22Rv1 (cell line): ENCODE results near the gene OLFML2A.
"Not testable (repeated sequence)": the region's sequence is repeated elsewhere in the genome, so short reads cannot be mapped to it uniquely, and the experiment has no call there.

Source experiments
- H3K27ac ChIP-seq: fragments of 450-650 bp; 2 replicates; pipeline ENCODE4 v1.5.1; 2017
- ZFX ChIP-seq: fragments of 450-650 bp; IDR thresholded peaks from 2 replicates; pipeline ENCODE4 v1.6.1; 2017; ENCODE audit warnings: antibody characterized with exemption, borderline replicate concordance
- TF ChIP-seq, protein P1 (sequence below): fragments of 450-650 bp; IDR thresholded peaks from 2 replicates; pipeline ENCODE4 v1.5.1; 2017; ENCODE audit warnings: mild to moderate bottlenecking

OLFML2A gene

DNA sequence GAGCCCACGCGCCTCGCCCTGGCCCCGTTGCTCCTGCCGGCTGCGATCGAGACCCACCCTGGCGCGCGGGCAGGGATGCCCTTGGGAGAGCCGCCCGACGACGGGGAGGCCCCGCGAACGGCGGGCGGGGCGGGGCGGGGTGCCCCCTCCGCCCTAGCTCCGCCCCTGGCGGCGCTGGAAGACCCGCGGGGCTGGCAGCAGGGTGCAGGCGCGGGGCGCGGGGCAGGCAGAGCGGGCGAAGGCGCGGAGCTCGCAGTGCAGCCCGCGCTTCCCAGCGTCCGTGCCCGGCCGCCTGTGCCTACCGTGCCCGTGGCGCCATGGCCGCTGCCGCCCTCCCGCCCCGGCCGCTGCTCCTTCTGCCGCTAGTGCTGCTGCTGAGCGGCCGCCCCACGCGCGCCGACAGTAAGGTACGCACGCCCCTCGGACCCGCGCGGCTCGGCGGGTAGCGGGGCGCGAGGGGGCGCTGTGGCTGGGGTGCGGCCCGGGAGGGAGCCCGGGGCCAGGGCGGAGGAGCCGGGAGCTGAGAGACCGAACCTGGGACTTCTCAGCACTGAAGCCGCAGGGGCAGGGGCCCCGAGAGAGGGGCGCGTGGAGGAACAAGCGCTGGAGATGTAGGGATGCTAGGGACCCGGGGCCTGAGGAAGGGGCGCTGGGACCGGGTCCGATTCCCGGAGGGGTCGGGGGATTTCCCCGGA, at the start of gene OLFML2A:
Gene OLFML2A, plus strand, starts transcription at position 180 of the 695 bp plus-strand sequence. Its CDS starts 138 bp downstream, at position 318.
- TF ChIP-seq, protein P1, sequence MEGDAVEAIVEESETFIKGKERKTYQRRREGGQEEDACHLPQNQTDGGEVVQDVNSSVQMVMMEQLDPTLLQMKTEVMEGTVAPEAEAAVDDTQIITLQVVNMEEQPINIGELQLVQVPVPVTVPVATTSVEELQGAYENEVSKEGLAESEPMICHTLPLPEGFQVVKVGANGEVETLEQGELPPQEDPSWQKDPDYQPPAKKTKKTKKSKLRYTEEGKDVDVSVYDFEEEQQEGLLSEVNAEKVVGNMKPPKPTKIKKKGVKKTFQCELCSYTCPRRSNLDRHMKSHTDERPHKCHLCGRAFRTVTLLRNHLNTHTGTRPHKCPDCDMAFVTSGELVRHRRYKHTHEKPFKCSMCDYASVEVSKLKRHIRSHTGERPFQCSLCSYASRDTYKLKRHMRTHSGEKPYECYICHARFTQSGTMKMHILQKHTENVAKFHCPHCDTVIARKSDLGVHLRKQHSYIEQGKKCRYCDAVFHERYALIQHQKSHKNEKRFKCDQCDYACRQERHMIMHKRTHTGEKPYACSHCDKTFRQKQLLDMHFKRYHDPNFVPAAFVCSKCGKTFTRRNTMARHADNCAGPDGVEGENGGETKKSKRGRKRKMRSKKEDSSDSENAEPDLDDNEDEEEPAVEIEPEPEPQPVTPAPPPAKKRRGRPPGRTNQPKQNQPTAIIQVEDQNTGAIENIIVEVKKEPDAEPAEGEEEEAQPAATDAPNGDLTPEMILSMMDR: peak; percentile 61
- no peak for TF ChIP-seq ZFX
- H3K27ac ChIP-seq: no peak within 1 kb of the TSS

DNA sequence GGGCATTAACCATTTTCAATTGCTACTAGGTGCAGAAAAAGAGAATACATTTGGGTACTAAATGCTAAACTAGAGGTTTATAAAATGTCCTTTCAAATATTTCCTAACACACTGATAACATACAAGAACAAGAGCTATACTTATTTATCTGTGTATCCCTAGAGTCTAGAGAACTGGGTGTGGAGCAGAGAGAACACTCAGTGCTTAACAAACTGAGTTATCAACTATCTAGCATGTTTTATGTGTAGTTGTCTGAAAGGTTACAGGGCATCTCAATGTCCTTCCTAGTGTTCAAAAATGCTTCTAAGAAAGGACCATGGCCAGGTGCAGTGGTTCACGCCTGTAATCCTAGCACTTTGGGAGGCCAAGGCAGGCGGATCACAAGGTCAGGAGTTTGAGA, 46.2 kb upstream of the OLFML2A start:
- no peak overlapping the region for H3K27ac ChIP-seq
- TF ChIP-seq, protein P1: no peak
- no peak for TF ChIP-seq ZFX

DNA sequence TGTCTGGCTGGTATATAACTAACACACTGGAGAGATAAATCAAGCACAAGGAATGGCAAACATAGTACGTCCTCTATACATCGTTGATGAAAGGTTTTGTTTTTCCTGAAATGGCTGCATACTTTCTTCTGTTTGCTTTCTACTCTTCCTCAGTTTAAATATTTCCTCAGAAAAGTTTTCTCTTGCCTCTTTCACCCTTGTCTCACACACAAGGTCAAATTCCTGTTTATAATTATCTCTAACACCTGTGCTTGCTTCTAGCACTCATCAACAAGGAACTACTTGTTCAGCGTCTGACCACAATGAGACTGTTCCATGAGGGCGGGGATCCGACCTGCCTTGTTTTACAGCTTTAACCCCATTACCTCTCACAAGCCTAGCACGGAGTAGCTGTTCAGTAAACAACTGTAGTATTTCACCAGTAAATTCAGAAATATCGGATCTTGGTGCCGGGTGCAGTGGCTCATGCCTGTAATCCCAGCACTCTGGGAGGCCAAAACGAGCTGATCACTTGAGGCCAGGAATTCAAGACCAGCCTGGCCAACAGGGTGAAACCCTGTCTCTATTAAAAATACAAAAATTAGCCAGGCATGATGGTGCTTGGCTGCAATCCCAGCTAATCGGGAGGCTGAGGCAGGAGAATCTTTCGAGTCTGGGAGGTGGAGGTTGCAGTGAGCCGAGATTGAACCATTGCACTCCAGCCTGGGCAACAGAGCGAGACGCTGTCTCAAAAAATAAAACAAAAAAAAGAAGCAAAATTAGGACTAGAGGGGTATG, 42.8 kb upstream of the OLFML2A start:
- no peak overlapping the region for H3K27ac ChIP-seq
- TF ChIP-seq, protein P1: no peak
- no peak for TF ChIP-seq ZFX

DNA sequence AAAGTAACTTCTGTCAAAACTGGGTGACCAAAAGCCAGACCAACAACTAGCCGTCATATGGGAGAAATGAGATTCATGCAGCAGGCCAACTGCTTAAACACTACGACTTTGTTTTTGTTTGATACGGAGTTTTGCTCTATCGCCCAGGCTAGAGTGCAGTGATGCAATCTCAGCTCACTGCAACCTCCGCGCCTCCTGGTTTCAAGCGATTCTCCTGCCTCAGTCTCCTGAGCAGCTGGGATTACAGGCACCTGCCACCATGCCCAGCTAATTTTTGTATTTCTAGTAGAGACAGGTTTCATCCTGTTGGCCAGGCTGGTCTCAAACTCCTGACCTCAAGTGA, 42.2 kb upstream of the OLFML2A start:
- H3K27ac ChIP-seq: not testable (repeated sequence)

DNA sequence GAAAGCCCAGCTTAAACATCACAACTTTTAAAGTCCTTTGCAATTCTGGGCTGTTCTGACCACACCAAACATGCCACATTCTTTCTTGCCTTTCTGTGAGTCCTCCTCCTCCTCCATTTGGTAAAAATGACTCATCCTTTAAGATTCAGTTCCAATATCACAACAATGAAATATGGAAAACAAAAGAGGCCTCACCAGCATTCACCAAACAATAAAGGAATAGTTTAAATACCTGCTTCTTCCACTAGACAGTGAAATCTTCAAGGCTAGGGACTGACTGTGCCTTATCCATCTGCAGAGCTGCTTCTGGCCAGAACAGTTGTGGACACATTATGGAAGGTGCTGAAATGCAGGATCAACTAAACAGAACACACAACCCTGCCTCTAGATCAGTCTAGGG, 41.8 kb upstream of the OLFML2A start:
- no peak overlapping the region for H3K27ac ChIP-seq
- TF ChIP-seq, protein P1: no peak
- no peak for TF ChIP-seq ZFX

DNA sequence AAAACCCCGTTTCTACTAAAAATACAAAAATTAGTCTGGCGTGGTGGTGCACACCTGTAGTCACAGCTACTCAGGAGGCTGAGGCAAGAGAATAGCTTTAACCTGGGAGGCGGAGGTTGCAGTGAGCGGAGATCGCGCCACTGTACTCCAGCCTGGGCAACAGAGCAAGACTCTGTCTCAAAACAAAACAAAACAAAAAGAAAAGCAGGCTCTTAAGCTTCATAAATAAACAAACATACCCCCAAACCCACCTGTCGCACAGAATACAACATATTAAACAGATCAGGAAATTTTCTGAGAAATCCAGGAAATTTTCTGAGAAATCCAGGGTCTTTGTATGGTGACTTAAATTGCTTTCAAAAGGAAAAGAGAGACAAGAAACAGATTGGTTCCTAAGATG, 38.9 kb upstream of the OLFML2A start:
- not testable (repeated sequence) for H3K27ac ChIP-seq

DNA sequence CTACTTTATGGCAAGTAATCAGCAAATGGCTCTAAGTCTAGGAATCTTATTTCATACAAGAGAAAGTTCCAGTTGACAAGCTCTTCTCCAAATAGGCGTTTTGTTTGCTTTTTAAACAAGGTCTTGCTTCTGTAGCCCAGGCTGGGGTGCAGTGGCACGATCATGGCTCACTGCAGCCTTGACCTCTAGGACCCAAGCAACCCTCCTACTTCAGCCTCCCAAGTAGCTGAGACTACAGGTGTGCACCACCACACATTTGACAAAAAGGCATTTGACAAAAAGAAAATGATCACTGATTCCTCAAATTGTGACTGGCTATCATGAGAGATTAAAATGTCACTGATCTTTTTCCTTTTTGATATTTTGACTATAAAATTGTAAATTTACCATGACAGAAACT, 37.6 kb upstream of the OLFML2A start:
- no peak overlapping the region for H3K27ac ChIP-seq
- no peak for TF ChIP-seq ZFX
- TF ChIP-seq, protein P1: no peak

DNA sequence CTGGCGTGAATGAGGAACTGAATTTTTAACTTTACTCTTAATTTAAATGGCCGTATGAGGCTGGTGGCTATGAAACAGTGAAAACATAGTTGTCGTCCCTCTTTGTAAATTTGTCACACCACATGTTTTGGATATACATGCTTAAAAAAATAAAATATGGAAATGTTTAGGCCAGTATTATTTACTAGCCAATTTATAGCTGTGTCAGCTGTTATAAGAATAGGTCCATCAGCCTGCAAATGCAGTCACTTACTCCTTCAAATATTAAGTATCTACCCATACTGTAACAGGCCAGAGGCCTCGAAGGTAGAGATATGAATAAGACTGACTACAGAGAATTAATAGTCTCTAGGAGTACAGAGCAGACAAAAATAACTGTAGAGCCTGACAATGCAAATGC, 35.8 kb upstream of the OLFML2A start:
- TF ChIP-seq, protein P1: no peak
- no peak for TF ChIP-seq ZFX
- H3K27ac ChIP-seq: no peak overlapping the region
